CD1c-positive myeloid dendritic cell (primary cell): ENCODE data around the gene ZNF516.
A peak's percentile ranks its signal among the peaks of the same experiment; 100 is the strongest.

ENCODE experiments used
- DNase-seq: peaks from one replicate; pipeline ENCODE4 v3.0.0-alpha.2; 2016; ENCODE audit errors: extremely low spot score

Gene ZNF516

DNA sequence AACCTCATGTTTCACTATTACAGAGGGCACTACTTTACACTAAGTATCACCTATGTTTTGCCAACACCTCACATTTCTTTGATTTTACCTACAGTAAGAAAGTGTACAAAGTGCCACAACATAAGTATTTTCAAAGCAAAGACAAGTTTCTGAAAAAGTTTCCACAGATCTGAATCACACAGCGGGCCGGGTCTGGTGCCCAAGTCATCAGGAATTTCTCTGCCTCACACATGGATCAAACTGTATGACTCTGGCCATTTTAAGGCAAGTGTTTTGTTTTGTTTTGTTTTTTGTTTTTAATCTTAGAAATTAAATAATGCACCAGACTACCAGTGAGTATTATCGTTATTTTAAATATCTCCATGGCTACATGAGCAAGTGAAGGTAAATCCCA is 73.4 kb downstream of the ZNF516 start:
- no peak for DNase-seq

- DNase-seq = no peak
Observed at GRCh38 chr18:76420898-76421684, 74.0 kb downstream of the ZNF516 start.

DNA sequence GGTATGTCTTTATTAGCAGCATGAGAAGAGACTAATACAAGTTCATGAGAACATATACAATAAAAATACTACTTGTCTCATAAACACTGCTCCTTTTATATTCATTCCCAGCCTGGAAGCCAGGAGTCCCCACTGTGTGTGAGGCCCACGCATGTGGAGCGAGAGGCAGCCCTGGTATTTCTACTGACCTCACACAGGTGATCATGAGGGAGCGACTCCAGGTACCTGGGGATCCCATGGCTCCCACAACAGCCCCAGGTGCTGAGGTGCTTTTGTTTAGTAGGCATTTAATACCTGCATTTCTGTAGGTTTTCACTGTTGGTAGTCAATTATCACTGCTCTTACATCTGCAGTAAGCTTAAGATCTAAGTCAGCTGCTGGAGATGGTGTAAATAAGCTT is 75.2 kb downstream of the ZNF516 start:
- no peak for DNase-seq

GRCh38 chr18:76416911-76417310 is 78.1 kb downstream of the ZNF516 start:
- no peak for DNase-seq

- DNase-seq = no peak
Observed at GRCh38 chr18:76414936-76415621, 80.0 kb downstream of the ZNF516 start.

DNA sequence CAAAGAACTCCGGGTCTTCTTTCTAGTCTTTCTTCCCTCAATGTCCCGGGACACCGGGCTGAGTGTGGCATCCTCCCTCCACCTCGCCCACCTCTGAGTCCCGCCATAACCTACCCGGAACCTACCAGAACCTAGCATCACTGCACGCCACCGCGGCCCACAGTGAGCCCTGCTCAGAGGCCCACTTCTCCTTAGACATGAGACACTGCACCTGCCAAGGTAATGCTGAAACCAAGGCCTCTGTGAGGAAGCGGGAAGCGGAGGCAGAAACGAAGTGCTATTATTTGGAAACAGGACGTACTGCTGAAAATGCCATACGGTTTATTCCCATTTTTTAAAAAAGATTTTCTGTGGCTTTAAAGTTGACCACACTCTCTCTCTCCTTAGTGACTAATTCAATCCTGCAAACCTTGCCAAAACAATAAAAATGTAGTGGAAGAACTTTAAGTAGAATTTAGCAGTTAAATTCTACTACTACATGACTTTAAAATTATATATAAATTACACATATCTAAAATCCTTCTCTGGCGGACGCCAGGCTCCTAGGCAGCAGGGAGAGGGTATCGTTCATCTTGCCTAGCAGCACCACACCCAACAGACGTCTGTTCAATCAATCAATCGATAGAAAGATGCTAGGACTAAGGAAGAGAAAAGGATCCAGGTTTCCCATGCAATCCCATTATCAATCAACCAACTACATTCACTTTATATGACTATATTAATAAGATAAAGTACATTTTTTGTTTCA is 82.0 kb downstream of the ZNF516 start:
- DNase-seq = no peak

DNA sequence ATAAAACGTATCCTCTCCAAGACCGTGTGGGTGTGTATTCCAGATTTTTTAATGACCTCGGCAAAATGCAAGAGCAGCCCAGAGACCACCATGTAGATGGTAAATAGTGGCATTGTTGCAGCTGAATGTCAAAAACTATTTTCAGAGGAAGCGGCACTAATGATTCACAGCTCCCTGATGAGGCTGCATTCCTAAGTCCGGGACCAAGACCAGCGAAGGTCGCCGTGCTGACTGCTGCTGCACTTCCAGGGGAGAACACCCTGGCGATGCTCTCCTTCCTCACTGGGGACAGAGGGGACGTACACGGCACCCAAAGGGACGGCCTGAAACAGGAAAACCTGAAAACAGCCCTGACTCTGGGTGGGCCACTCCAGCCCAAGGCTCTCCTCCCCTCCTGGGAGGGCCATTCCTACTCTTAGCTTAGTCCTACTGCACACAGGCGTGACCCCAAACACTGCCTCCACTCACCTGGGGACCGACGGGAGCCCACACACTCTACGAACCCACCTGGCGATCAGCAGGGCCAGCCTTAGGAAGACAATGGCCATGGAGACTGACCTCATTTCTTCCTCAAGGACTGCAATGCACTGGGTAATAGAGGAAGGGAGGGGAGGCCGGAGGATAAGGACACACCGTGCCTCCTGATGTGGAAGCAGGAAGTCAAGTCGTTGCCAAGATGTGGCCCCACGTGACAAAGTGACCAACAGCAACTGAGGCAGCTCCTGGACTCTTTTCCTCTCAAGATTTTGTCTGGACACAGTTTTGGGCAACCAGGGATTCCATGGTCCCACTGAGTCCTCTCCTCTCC is 82.8 kb downstream of the ZNF516 start:
- no peak for DNase-seq

DNA sequence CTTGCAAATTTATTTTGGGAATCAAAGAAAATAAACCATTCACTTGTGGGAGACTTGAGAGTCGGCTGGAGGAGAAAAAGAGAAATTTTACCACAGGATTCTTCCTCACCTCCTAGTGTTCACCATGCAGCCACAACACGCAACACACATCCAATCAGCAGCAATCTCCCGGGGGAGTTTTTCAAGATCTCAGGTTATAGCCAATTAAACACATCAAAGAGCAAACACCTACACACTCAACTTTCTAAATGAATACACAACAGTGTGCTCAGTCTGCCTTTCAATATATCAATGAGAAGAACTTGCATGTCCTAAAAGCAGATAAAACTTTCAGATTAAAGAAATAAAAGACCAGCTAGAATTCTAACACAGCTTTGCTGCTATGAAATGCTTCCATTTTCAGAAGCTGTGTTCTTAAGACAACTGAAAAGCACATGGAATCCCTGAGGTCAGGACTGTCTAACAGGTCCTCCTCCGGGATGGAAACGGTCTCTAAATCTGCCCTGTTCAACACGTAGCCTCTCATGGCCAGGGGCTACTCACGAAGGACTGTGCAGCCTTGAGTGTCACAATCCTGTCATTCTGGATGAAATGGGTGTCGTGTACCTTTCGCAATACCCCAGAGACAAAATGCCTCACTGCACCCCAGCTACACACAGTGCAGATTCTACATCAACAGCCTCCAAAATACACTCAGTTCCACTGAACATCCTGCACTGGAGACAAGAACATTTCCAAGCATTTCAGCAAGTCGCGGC is 84.2 kb downstream of the ZNF516 start:
- DNase-seq = no peak

- DNase-seq = no peak
Observed at GRCh38 chr18:76410033-76410432, 85.0 kb downstream of the ZNF516 start.

GRCh38 chr18:76408480-76409067 is 86.5 kb downstream of the ZNF516 start:
- no peak for DNase-seq

- no peak for DNase-seq
Observed at GRCh38 chr18:76407681-76408080, 87.4 kb downstream of the ZNF516 start.

DNA sequence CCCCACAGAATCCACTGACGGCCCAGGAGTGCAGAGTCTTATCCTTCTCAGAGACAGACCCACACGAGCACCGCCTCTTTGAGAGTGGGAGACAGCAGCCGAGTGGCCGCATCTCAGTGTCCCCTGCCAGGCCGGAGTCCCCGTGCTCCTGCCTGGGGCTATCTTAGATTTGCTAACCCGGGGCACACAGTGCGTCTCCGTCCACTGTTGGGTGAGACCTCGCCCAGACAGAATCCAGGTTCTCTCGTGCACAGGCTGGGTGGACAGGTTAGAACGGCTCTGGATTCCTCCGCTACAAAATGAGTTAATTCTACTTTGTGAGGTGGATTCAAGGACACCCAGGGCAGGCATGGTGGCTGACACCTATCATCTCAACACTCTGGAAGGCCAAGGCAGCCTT is 88.3 kb downstream of the ZNF516 start:
- no peak for DNase-seq

- DNase-seq = peak; percentile 70
Observed at GRCh38 chr18:76405681-76406356, 89.2 kb downstream of the ZNF516 start.

GRCh38 chr18:76405280-76405679 is 89.8 kb downstream of the ZNF516 start:
- no peak for DNase-seq

DNA sequence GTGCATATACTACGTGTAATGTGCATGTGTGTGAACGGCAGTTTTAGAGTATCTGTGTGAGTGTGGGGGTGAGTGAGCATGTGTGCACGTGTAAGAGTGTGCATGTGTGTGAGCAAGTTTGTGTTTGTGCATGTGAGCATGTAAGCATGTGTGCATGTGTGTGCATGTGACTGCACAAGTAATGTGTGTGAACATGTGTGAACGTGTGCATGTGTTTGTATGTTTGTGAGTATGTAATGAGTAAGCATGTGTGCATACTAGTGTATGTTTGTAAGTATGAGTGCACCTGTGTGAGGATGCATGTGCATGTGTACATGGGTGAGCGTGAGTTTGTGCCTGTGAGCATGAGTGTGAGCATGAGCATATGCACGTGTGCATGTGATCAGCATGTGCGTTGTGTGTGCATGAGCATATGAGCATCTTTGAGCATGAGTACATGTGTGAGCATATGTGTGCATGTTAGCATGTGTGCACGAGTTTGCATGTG is 90.7 kb downstream of the ZNF516 start:
- no peak for DNase-seq

- DNase-seq = peak; percentile 51
Observed at GRCh38 chr18:76402026-76402990, 92.7 kb downstream of the ZNF516 start.

DNA sequence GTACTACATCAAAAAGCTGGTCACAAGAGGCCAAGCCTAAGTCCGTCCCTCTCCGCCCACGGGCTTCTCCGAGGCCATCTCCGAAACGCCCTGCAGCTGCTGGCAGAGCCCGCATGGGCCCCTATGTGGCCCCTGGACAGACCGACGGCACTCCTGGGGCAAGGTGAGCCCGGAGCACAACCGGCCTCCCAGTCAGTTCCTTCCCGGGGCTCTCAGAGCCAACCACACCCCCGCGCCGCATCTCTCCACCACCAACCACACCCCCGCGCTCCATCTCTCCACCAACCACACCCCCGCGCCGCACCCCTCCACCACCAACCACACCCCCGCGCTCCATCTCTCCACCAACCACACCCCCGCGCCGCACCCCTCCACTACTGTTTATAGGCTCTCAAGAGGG is 93.5 kb downstream of the ZNF516 start:
- no peak for DNase-seq

GRCh38 chr18:76399613-76400391 is 95.2 kb downstream of the ZNF516 start:
- no peak for DNase-seq
